HG03520 (cell line): ENCODE results near the gene DOCK2.

Experiments used
- ATAC-seq: cut with Tn5 transposase; IDR thresholded peaks from one replicate; pipeline ENCODE4 v1.9.1; 2021; ENCODE audit warnings: mild to moderate bottlenecking, moderate library complexity; ENCODE audit not compliant: unreplicated experiment

Gene DOCK2

DNA sequence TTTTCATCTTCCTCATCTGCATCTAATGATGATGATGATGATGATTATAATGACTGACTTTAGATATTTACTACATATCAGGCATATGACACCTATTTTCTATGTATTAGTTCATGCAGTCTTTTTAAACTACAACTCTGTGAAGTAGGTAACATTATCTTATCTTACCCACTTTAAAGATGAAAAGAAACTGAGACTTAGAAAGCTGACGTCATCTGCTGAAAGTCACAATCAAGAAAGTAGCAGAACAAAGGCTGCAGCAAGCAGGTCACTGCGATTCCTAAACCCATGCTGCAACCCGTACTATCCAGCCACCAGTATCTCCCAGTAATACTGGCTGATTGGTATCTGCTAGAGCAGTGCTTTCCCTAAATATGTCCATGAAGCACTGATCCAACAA lies 383.3 kb downstream of the DOCK2 start:
- no peak for ATAC-seq

GRCh38 chr5:170021506-170021905 lies 384.4 kb downstream of the DOCK2 start:
- no peak for ATAC-seq

DNA sequence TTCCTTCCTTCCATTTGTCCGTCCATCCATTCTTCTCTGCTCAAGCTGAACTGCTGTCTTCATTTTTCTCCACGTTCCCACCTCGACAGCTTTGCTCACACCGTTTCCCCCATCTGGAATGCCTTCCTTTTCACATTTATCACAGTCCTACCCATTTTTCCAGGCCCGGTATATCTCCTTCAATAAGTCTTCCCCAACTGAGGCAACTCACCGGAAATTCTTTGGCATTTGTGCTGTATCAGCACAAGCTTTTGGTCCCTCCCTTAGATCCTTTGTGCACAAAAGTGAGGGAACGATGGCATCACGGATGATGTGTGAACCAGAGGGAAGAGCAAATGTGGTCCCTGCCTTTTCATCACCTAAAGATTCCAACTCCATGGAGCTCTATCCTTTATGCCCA lies 388.8 kb downstream of the DOCK2 start:
- ATAC-seq, result no peak

DNA sequence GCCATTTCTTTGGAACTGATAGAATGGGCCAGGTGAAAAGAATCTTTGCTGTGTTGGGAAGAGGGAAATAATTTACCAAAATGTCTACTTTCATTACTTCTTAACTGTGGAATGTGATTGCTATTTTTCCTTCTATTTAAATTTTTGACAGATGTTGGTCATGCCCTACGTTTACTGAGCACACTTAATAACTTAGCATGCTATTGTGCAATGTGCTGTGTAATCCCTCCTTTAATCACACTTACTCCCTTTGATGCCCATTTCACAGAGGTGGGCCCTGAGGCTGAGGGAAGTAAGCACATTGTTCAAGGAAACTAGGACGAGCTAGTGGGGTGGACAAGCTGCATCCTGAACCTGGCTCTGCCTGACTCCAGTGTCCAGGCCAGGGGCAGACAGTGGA lies 391.0 kb downstream of the DOCK2 start:
- no peak for ATAC-seq

- no peak for ATAC-seq
Observed at GRCh38 chr5:170034231-170034630, 397.2 kb downstream of the DOCK2 start.

GRCh38 chr5:170038241-170038640 lies 401.2 kb downstream of the DOCK2 start:
- no peak for ATAC-seq

GRCh38 chr5:170039830-170040229 lies 402.8 kb downstream of the DOCK2 start:
- no peak for ATAC-seq

- no peak for ATAC-seq
Observed at GRCh38 chr5:170046241-170046640, 409.2 kb downstream of the DOCK2 start.

DNA sequence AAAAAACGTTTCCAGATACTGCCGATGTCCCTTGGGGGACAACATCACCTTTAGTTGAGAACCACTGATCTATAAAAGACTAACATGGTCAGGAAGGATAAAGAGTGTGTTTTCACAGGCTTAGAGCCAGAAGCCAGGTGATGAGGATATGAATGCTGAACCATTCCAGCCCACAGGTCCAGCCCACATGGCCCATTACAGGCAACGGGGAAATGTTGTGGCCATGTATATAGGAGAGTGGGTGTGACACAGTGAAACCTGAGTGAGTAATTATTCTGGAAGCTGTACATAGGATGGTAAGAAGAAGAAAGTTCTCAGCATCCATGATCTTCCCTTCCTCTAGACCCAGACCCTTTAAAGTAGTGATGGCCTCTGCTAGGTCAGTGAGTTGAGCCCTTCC lies 412.6 kb downstream of the DOCK2 start:
- ATAC-seq, result no peak

GRCh38 chr5:170053896-170054295 lies 416.8 kb downstream of the DOCK2 start:
- no peak for ATAC-seq

GRCh38 chr5:170055606-170056005 lies 418.5 kb downstream of the DOCK2 start:
- no peak for ATAC-seq

GRCh38 chr5:170056561-170057267 lies 419.6 kb downstream of the DOCK2 start:
- no peak for ATAC-seq

DNA sequence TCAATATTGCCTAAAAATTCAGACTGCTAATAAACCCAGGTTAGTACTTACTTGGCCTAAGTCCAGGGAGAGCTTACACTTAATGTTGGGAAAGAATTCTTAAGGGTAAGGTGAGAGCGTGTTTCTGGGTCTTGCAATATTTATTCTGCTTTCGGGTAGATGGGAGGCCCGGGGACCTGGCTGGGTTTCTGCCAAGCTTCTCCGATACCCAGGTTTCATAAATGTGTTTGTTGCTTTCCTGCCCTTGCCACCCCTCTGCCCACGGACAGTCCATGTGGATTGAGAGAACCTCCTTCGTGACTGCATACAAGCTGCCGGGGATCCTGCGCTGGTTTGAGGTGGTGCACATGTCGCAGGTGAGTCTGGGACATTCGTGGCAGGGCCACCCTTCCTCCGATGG lies 420.2 kb downstream of the DOCK2 start:
- no peak for ATAC-seq

GRCh38 chr5:170059221-170059620 lies 422.1 kb downstream of the DOCK2 start:
- no peak for ATAC-seq

- ATAC-seq, result no peak
Observed at GRCh38 chr5:170067152-170067551, 430.1 kb downstream of the DOCK2 start.

GRCh38 chr5:170067574-170068170 lies 430.6 kb downstream of the DOCK2 start:
- ATAC-seq, result no peak

DNA sequence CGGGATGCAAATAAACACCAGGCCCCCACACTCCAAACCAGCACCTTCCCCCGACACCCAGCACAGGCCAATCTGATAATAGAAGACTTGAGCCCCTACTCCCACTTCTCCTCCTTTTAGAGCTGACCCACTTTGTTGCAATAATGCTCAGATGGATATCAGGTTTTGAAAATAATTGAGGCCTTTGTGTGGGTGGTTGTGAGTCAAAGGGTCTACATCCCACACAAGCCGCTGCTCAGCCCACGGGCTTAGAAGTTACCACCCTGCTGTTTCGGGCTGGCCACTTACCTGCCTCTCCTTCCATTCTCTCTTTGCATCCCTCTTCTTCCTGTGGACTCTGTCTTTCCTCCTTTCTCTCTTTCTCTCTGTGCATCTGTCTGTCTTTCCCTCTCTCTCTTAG lies 432.4 kb downstream of the DOCK2 start:
- no peak for ATAC-seq

DNA sequence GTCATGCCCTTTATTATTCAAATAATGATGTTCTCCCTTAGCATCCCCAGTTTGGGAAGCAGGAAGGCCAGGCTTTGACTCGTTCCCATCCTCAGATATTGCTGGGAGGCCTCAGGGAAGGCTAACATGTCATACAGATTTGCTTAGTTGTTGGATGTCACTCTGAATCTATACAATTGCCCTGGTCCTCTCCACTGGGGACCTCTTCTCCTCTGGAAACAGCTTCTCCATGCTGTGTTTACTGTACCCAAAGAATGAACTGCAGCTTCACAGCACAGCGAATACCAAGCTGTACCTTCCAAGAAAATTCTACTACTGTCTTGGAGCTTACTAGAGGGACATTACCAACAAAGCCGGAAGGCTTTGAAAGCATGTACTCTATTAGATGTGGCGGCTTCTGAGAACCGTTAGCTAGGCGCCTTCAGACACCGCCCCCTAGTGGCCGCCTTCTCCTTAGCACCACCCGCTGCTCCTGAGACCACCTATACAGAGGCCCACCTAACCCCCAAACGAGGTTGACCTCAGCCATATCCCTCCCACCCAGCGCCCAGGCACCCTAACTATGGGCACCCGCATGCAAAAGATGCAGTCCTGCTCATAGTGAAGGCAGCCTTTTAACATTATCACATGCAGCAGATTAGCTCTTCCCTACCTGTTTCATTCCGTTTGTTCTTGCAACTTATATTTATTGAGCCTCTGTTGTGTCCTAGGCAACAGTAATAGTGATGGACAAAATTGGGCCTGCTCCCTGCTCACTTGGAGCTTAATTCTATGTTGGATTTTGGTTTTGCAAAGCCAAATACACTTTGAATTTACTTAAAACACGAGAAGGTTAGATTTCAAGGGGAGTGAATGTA lies 433.7 kb downstream of the DOCK2 start:
- ATAC-seq, result no peak

- no peak for ATAC-seq
Observed at GRCh38 chr5:170071748-170072147, 434.7 kb downstream of the DOCK2 start.

GRCh38 chr5:170075696-170076095 lies 438.6 kb downstream of the DOCK2 start:
- no peak for ATAC-seq

- ATAC-seq, result no peak
Observed at GRCh38 chr5:170076211-170076610, 439.1 kb downstream of the DOCK2 start.

DNA sequence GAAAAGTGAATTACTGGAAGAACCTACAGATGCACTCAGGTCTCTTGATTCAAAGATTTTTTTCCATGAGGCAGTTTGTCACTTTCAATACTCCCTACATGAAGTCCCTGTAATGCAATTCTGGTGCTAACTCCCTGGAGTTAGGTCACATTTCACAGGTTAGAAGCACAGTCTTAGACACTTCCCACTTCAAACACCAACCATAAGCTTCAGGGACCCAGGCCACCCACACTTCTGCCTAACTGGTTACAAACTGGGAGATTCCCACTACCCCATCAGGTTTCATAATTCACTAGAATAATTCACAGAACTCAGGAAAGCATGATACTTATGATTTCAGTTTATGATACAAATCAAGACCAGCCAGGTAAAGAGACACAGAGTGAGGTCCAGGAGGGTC lies 439.7 kb downstream of the DOCK2 start:
- no peak for ATAC-seq
